AG04449 (cell line): ENCODE data around the gene ZNF318.
"Not testable (repeated sequence)": the region's sequence is repeated elsewhere in the genome, so short reads cannot be mapped to it uniquely, and the experiment has no call there.

ENCODE experiments used
- CTCF ChIA-PET: fragments of 350-600 bp; formaldehyde crosslinking; extraction: SDS; loops from one replicate; lab custom pipeline; 2021; ENCODE audit warnings: antibody characterized with exemption; lab: Yijun Ruan, JAX
- POLR2A ChIA-PET: fragments of 400-600, 350-600 bp; formaldehyde crosslinking; extraction: SDS; loops from one replicate; lab custom pipeline; 2020; ENCODE audit warnings: antibody characterized with exemption, inconsistent platforms; lab: Yijun Ruan, JAX
- DNase-seq: peaks from one replicate; pipeline ENCODE4 v3.0.0-alpha.2; 2010; ENCODE audit warnings: low read depth, low spot score
- H3K4me3 ChIP-seq: 2 replicates; pipeline ENCODE4 v1.5.1; 2011; ENCODE audit warnings: low read depth, mild to moderate bottlenecking, control low read depth, low read length
- TF ChIP-seq, protein P1 (sequence below): IDR thresholded peaks from one replicate; pipeline ENCODE4 v1.5.1; 2011; ENCODE audit warnings: mild to moderate bottlenecking, moderate library complexity, low read length, control low read depth, inconsistent platforms; ENCODE audit not compliant: insufficient read depth; ENCODE audit errors: missing control alignments

ZNF318 gene

DNA sequence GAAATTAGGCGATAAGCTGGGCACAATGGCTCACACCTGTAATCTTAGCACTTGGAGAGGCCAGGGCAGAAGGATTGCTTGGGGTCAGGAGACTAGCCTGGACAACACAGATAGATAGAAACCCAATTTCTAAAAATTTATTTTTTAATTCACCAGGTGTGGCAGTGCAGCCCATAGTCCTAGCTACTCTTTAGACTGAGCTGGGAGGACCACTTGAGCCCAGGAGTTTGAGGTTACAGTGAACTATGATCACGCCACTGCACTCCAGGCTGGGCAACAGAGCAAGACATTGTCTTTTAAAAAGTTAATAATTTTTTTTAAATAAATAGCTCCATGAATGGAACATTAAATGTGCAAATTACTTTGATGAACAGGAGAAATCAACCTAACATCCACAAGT lies 8.2 kb downstream of the ZNF318 start:
- DNase-seq: no peak
- POLR2A ChIA-PET: interaction anchor here (0.6 kb wide), 1 partner anchor 240 kb away, joined by 4 read pairs; no protein-coding TSS in a partner anchor
- TF ChIP-seq, protein P1, sequence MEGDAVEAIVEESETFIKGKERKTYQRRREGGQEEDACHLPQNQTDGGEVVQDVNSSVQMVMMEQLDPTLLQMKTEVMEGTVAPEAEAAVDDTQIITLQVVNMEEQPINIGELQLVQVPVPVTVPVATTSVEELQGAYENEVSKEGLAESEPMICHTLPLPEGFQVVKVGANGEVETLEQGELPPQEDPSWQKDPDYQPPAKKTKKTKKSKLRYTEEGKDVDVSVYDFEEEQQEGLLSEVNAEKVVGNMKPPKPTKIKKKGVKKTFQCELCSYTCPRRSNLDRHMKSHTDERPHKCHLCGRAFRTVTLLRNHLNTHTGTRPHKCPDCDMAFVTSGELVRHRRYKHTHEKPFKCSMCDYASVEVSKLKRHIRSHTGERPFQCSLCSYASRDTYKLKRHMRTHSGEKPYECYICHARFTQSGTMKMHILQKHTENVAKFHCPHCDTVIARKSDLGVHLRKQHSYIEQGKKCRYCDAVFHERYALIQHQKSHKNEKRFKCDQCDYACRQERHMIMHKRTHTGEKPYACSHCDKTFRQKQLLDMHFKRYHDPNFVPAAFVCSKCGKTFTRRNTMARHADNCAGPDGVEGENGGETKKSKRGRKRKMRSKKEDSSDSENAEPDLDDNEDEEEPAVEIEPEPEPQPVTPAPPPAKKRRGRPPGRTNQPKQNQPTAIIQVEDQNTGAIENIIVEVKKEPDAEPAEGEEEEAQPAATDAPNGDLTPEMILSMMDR: no peak
- no peak overlapping the region for H3K4me3 ChIP-seq
- CTCF ChIA-PET: interaction anchor here (1.3 to 3.4 kb wide), 5 partner anchors 9 to 146 kb away, joined by 6 to 15 read pairs (median 8); partner anchors contain the start of gene ZNF318

DNA sequence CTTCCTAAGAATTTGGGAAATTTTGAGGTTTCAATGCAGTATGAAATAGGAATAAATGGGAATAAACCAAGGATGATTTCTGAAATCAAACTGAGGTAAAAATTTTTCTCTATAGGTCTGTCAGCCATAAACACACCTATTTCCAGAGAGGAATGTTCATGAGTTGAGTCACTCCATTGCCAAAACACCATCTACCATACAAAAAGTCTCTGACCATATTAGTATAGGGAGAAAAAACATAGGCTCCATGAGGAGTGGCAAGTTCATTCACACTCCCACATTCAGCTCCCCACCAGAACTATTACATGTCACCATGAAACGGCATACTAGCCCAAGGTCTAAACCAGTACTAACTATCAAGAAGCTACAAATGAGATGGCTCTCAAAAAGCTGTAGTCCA lies 9.6 kb downstream of the ZNF318 start:
- CTCF ChIA-PET: interaction anchor here (0.9 to 3.4 kb wide), 4 partner anchors 10 to 148 kb away, joined by 3 to 15 read pairs (median 8); no protein-coding TSS in a partner anchor
- DNase-seq: no peak
- TF ChIP-seq, protein P1: no peak
- POLR2A ChIA-PET: interaction anchor here (0.6 kb wide), 1 partner anchor 445 kb away, joined by 3 read pairs; no protein-coding TSS in a partner anchor
- no peak overlapping the region for H3K4me3 ChIP-seq

DNA sequence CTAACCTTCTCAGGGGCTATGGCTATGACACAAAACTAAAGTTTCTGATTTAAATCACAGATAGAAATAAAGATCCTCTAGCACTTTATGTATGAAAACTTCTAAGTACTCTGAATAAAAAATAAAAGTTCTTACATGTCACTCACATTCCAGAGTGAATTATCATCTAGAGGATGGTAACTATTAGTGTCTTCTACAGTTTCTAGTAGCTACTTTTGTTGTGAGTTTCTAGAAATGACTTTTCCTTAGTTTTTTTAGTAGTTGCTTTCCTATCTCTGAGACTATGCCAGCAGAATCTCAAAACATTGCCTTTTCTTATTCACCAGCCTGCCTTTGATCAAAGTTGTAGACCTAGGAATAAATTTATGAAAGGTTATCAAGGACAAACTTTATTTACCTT lies 10.1 kb downstream of the ZNF318 start:
- no peak for DNase-seq
- H3K4me3 ChIP-seq: no peak overlapping the region
- TF ChIP-seq, protein P1: no peak
- ChIA-PET CTCF (interaction anchor here (0.7 to 3.4 kb wide), 5 partner anchors 10 to 96 kb away, joined by 3 to 15 read pairs (median 5); no protein-coding TSS in a partner anchor), POLR2A (no interaction called here)

DNA sequence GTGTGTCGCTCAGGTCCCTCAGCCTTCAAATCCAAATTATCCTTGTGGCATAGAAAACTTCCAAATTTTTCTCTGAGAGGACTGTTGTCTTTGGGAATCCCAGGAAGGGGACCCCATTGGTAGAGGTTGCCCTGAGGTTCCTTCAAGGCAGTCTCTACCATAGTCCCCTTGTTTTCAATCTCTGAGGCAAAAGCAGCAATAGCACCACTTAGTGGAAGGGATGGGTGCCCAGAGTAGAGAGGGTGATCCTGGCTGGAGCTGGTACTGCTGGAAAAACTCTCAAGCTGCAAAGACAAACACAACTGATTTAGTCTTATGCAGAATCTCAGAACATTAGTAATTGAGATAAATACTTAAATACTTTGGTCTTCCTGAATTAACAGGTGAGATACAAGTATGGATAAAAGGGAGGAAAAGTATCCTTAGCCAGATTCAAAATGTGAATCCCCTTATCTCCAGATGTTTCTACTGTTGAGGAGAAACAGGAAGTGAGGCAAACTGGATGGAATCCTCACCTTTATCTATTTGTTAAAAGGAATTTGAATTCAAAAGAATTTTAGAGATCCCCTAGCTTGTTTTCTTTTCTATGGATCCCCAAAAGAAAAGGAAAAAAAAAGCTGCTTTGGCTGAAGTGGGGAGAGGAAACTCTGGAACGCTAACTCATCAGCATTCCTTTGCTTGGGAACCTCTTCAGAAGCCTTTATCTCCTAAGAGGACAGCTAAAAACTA lies 13.4 kb downstream of the ZNF318 start:
- ChIA-PET POLR2A (interaction anchor here (1.1 kb wide), 1 partner anchor 14 kb away, joined by 5 read pairs; the partner anchor contains the start of gene ZNF318), CTCF (interaction anchor here (0.7 to 4.4 kb wide), 15 partner anchors 10 to 454 kb away, joined by 3 to 28 read pairs (median 4); partner anchors contain the start of genes DNPH1 and ZNF318)
- H3K4me3 ChIP-seq: no peak overlapping the region
- TF ChIP-seq, protein P1: peak; percentile 34
- DNase-seq: no peak

DNA sequence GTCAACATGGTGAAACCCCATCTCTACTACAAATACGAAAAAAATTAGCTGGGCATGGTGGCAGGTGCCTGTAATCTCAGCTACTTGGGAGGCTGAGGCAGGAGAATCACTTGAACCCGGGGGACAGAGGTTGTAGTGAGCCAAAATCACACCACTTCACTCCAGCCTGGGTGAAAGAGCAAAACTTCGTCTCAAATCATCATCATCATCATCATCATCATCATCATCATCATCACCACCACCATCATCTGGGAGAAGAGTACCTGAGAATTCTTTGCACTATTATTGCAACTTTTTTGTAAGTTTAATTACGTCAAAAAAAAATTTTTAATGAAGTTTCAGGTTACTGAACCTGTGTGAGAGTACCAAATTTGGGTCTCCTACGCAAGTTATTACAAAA lies 17.5 kb downstream of the ZNF318 start:
- POLR2A ChIA-PET, DNase-seq, H3K4me3 ChIP-seq, CTCF ChIA-PET: not testable (repeated sequence)

DNA sequence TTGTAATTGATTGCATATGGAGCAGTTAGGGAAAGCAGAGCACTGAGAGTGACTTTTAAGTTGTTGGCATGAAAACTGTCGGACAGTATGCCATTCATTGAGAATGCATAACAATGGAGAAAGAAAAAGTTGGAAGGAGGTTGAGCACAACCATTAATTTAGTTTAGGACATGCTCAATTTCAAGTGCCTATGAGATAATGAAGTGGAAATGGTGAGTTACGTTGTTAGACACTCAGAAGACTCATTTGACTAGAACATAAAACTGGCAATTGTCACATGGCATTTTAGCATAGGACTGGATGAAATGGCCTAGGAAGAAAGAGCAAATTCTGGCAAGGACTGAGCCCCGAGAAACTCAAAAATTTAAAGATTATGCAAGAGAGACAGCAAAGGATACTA lies 22.0 kb downstream of the ZNF318 start:
- TF ChIP-seq, protein P1: no peak
- ChIA-PET CTCF (no interaction called here), POLR2A (no interaction called here)
- no peak overlapping the region for H3K4me3 ChIP-seq
- no peak for DNase-seq
